HG03432 (cell line): ENCODE measurements around the gene KCNK13.
"Not testable (repeated sequence)": the region's sequence is repeated elsewhere in the genome, so short reads cannot be mapped to it uniquely, and the experiment has no call there.

Source experiments
- ATAC-seq: cut with Tn5 transposase; IDR thresholded peaks from one replicate; pipeline ENCODE4 v1.9.1; 2021; ENCODE audit warnings: mild to moderate bottlenecking, moderate library complexity; ENCODE audit not compliant: unreplicated experiment

Gene KCNK13

DNA sequence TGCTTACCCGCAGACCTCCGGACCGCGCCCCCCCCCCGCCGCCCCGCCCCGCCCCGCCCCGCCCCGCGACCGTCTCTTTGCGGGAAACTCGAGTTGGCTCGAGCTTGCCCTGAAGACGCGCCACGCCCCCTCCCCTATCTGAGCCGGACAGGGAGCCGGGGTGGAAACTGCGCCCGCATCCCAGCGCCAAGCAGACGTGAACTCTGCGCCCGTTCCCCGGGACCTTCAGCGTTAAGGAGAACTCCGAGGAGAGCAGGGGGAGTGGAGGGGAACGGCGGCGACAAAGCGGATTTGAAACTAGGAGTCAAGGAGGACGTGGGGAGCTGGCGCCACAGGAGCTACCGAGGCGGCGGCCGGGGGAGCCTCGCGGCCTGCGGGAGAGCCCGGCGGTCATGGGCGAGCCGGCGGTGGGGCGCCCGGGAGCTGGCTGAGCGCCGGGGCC, at the start of gene KCNK13:
Gene KCNK13, plus strand, starts transcription at position 310 of the 442 bp plus-strand sequence. CDS start 212 bp downstream, outside the sequence.
- no peak for ATAC-seq

DNA sequence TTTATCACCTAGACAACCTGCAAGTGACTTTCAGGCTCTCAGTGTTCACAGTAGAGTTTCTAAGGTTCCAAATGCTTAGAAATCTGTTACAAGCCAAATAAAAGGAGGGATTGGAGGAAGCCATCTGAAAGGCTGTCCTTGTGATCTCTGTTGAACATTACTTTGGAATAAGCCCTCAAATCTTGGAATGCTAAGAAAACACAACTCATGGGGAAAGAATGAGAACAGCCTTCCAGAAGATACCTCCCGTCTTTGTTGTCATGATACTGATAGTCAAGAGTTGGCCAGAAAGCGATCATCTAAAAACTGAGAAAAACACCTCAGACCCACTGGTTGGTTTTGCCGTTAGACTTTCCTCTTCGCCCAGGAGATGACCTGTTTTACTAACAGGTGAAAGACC, 44.4 kb upstream of the KCNK13 start:
- ATAC-seq = no peak

DNA sequence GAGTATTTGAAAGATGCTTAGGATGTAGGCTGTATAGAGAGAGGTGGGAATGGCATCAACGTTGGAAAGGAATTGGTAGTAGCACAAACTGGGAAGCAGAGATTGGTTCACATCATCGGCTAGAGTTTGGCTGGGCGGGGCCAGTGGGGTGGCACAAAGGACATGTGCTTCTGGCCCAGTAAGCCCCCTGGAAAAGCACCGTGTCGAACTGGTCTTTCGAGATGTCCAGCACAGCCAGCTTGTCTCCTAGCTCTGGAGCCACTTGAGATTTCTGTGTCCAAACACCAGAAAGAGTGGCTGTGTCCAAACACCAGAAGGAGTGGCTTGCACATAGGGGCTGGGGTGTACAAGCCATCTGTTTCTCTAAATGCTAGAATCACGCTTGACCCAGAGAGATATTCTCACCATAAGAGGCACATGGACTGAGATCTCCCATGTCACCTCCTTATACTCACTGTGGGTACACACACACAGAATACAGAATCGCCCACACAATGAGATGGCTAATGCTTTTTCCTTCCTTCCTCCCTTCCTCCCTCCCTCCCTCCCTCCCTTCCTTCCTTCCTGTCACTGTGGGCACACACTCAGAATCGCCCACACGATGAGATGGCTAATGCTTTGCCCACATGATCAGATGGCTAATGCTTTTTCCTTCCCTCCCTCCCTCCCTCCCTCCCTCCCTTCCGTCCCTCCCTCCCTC, 41.8 kb upstream of the KCNK13 start:
- no peak for ATAC-seq

DNA sequence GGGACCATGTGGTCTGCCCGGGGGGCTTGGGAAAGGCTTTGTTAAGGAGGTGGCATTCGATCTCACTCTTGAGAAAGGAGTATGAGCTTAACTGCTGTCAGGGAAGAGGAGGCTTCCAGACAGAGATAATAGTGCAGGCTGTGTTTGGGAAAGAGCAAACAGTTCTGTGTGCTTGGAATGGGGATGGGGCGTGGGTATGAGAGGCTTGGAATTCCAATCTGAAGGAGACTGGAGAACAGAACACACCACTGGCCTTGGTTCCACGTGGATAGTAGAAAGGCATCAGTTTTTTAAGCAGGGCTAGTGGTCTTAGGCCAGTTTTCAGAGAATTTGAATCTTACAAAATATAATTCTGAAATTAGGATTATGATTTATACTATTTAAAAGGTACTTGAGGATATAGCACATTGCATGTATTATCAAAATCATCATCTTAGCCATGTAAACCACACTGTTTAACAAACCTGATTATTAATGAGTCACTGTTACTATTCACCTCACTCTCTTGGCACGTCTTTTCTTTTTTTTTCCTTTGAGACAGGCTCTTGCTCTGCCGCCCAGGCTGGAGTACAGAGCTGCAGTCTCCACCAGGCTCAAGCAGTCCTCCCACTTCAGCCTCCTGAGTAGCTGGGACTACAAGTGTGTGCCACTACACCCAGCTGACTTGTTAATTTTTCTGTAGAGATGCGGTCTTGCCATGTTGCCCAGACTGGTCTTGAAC, 38.5 kb upstream of the KCNK13 start:
- no peak for ATAC-seq

DNA sequence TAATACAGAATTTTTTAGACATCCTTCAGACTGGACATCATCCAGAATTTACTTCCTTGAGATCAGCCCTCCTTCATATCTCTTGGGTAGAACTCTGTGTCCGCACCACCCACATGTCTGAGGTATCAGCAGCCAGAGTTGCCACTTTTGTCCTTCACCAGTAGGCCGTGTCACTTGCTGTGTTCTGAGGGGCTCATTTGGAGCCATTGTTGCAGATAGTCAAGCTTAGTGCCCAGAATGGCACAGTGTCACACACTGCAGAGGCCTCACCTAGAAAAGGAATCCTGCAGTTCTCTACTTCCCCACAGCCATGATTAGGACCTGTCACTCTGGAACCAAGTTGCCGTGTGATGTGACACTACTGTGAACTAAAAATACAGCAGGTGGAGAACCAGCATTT, 36.9 kb upstream of the KCNK13 start:
- ATAC-seq = no peak

DNA sequence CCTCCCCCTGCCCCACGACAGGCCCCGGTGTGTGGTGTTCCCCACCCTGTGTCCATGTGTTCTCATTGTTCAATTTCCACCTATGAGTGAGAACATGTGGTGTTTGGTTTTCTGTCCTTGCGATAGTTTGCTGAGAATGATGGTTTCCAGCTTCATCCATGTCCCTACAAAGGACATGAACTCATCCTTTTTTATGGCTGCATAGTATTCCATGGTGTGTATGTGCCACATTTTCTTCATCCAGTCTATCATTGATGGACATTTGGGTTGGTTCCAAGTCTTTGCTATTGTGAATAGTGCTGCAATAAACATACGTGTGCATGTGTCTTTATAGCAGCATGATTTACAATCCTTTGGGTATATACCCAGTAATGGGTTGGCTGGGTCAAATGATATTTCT, 35.2 kb upstream of the KCNK13 start:
- not testable (repeated sequence) for ATAC-seq

DNA sequence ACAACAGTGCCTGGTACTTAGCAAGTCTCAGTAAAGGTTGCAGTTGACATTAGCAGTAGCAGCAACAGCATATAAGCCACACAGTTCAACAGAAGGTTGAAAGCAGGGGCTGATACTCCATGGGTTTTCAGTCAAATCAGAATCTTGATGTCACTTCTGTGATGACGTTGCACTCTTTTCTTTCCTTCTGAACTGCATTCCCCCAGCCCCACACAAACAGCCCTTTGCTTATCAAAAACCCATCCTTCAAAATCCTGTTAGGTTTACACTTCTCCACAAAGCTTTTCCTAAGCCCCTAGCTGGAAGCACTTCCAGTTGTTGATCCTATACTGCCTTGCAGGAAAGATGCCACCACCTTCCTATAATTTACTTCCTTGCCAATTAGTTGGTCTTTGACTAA, 34.0 kb upstream of the KCNK13 start:
- no peak for ATAC-seq

DNA sequence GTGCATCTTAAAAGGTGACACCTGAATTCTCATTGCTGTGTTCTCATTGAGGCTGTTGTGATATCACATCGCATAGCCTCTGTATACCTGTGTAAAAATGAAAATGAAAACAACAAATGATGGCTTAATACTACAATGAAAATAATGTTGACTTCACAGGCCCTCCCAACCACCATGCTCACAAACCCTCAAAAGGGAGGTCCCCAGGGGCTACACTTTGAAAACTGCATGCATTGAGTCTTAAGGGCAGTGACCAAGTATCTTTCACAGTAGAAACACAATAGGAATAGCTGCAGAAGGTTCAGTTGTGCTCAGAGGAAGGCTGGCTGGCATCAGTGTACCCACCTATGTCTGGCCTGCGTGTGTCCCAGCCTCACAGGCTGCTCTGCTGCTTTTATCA, 27.6 kb upstream of the KCNK13 start:
- no peak for ATAC-seq

DNA sequence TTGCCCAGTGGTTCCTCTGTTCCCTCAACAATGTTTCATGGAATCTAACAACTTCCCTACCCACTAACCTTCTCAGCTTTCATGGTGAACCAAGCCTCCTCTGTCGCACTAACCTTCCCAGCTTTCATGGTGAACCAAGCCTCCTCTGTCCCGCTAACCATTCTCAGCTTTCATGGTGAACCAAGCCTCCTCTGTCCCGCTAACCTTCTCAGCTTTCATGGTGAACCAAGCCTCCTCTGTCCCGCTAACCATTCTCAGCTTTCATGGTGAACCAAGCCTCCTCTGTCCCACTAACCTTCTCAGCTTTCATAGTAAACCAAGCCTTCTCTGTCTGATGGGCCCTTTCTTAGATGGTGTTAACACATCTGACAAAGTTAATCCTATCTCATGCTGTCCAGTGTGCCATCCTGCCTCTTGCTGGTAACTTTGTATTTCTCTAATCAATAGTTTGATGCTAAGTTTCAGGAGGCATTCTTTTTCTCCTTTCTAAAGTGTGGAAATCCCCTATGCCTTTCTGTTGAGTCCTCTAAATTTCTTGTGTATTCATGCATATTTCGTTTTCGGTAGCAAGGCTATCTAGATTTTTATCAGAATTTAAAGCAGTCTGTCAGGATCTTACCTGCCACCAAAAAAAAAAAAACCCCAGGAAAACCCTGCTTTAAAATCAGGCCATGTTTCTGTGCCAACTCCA, 26.8 kb upstream of the KCNK13 start:
- ATAC-seq = no peak

DNA sequence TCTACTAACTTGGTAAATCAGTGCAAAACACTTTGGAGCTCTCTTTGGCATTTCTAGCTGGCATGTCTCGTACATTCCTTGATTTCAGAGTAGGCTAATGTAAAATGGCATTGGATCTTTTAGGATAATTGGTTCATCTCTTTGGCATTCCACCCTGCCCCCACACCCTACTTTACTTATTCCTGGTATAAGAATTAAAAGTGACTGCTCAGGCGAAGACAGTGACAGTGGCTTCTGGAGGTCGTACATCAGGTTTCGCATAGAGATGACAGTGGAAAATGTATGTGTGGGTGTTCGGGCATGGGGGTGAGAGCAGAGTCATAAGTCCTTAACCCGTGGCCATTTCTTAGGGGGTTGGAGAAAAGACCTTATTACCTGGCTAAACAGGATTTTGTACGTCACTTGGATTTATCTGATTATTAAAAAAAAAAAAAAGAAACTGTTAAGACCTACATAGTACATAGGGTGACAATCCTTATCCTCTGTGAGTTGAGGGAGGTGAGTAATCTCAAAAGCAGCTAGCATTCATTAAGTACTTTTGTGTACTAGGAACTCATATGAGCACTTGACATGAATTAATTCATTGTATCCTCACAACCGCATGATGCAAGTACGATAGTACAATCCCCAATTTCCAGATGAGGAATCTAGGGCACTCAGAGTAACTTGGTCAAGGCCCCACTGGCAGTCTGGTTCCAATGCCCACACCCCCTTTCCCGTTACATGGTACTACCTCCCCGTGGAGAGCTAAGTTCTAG, 22.4 kb upstream of the KCNK13 start:
- ATAC-seq = no peak

DNA sequence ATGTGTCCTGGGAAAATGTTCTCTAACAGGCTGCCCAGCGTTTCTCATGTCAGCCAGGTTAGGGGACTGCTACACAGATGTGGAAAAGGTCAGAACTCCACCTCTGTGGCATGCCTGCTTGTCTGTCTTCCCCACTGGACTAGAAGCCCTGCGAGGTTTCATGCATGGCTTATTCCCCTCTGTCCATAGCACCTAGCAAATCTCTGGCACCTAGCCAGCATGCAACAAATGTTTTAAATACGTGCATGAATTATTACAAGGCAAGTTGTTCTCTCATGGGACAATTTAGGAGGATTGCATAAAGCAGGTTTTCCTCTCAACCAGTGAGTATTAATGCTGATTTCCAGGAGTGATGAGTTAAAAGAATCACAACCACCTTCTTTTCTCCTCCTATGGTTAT, 21.4 kb upstream of the KCNK13 start:
- no peak for ATAC-seq

DNA sequence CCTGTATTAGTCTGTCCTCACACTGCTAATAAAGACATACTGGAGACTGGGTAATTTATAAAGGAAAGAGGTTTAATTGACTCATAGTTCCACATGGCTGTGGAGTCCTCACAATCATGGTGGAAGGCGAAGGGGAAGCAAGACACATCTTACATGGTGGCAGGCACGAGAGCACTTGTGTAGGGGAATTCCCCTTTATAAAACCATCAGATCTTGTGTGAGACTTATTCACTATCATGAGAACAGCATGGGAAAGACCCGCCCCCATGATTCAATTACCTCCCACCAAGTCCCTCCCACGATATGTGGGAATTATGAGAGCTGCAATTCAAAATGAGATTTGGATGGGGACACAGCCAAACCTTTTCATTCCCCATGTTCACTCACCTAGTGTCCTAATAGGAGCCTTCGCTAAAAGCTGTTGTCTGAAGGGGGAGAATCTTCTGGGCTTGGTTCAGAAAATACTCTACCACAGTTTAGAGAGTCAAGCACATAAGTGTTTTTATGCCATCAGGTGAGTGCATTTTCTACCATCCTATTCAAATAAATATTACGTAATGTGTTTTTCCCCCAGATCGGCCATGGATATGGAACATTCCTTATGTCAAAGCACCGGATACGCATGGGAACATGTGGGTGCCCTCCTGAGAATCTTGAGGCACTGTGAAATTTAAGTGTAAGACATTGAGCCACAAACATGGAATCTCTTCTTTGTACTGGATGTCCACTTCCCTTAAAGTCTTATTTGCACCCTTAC, 19.1 kb upstream of the KCNK13 start:
- no peak for ATAC-seq

DNA sequence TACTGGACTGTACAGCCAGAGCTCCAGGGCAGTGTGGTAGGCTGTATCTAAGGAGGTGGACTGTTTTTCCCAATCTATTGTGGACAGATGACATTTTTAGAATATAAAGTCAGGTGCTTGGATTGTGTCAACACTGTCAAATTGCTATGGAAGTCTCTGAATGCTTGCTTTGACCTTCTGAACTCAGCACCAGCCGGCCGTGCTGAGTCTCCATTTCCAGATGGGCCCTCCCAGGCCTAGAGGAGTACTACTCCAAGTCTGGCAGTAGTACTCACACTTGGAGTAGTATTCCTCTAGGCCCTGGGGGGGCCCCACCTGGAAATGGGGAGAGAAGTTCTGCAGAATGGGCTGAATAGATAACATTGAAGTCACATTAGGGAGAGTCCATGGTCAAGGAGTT, 16.2 kb upstream of the KCNK13 start:
- ATAC-seq = no peak

DNA sequence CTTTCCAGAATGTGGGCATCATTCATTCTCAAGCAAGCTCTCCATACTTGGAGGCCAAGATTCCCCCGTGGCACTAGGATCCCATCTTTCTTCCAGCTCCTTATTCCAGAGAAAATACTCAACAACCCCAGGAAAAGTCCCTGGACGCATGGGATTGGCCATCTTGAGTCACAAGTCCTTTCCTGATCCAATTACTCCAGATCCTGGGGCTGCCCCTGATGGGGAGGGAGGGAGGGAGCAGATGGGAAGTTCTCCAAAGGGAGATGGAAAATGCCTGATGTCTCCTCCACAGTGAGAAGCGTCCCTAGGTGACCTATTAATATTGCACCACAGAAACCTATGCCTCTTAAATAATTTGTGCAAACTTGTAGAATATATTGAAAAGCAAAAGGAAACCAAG, 12.4 kb upstream of the KCNK13 start:
- no peak for ATAC-seq

DNA sequence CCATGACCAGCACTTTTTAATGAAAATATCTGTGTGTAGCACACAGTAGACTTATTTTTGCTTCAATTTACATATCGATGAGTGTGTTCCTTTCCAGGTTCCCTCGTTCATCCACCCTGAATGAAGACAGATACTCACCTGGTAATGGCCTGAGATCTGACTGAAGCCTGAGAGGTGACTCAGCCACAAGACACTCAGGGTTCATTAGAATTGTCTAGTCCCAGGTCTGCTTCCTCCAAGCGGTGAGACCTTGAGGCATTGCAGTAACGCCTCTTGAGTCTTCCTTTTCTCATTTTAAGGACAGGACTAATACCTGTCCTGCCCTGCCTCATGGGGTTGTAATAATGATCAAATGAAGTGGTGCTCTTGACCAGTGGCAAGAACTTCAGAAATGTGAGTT, 11.5 kb upstream of the KCNK13 start:
- no peak for ATAC-seq

DNA sequence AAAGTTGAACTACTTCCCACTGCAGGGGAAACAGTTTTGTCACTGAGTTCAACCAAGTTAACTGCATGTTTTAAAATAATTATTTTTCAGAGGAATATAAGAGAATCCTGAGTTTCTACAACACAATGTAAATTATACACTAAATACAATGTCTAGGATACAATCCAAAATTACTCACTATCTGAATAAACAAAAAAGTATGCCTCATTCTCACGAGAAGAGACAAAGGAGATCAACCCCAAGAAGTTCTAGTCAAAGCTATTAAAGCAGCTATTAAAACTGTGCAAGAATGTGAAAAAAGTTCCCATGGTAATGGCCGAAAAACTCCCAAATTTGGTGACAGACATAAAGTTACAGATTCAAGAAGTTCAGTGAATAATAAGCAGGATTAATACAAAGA, 8.8 kb upstream of the KCNK13 start:
- no peak for ATAC-seq

DNA sequence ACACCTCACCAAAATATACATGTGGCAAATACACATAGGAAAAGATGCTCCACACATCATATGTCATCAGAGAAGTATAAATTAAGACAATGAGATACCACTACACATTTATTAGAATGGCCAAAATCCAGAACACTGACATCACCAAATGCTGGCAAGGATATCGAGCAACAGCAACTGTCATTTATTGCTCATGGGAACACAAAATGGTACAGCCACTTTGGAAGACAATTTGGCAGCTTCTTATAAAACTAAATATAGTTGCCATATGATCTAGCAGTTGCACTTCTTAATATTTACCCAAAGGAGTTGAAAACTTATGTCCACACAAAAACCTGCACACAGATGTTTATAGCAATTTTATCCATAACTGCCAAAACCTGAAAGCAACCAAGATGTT, 7.0 kb upstream of the KCNK13 start:
- no peak for ATAC-seq

DNA sequence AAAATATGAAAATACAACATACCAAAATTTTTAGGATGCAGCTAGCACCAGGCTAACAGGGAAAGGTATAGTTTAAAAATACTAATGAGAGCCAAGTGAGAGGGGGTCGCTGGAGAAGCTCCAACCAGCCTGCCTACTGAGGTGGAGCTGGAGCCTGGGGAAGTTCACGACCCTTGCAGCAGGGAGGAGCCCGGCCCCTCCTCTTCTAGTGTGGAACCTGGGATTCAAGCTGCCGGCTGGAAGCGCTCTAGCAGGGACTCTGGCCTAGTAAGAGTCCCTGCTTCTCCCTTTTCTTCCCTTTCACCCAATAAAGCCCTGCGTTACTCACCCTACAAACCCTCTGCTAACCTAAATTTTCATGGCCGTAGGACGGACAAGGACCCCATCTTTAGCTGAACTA, 5.0 kb upstream of the KCNK13 start:
- no peak for ATAC-seq

DNA sequence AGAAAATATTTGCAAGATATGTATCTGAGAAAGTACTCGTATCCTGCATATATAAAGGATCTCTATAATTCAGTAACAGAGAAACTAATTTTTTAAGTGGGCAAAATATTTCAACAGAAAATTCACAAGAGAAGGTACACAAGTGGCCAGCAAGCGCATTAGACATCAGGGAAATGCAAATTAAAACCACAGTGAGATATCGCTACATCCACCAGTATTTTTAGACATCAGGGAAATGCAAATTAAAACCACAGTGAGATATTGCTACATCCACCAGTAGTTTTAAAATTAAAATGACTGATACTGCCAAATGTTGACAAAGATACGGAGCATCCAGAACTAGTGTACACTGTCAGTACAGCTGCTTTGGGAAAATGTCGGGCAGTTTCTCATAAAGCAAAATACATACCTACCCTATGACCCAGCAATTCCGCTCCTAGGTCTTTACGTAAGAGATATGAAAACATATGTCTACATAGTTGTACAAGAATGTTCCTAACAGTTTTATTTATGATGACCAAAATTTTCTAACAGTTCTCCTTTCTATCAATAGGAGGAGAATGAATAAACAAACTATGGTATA, 2.8 kb upstream of the KCNK13 start:
- no peak for ATAC-seq

DNA sequence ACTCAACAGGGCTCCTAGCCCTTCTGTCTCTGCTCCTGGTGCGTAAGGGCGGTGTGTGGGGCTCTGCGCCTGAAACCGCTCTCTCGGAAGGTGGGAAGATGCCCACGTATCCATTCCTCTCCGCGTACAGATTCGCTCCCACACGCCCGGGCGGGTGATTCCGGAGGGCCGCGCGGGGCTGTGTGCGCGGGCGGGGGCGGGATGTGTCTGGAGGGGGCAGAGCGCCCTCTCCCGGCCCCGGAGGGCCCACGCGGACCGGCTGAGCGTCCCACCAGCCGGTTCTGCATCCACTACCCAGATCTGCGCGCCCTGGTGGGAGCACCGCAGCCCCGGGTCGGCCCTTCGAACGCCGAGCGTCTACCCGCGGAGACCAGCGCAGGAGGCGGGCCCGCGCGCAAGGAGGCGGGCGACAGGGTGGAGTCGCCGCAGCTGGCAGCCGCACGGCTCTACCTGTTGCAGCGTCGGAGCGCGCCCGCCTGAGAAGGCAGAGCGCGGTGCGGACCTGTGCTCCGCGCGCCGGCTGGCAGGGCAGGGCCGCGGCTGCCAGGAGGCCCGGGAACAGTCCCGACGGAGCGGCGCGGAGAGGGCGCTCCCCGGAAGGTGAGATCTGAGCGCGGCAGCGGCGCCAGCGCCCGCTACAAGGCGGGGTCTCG, 1.4 kb upstream of the KCNK13 start:
- ATAC-seq = peak; percentile 76
